Measurements from ENCODE around the gene PRKAR1B. TPM values are rescaled to one million over a fixed set of nuclear protein-coding genes. Genes with fewer than 3 reads are reported as not detected.

The PRKAR1B gene
- total and polyA plus RNA-seq, 2 donors (not counting 1 experiment from before 2014, with no cell fraction given), result 4.5 to 8.6 TPM

DNA sequence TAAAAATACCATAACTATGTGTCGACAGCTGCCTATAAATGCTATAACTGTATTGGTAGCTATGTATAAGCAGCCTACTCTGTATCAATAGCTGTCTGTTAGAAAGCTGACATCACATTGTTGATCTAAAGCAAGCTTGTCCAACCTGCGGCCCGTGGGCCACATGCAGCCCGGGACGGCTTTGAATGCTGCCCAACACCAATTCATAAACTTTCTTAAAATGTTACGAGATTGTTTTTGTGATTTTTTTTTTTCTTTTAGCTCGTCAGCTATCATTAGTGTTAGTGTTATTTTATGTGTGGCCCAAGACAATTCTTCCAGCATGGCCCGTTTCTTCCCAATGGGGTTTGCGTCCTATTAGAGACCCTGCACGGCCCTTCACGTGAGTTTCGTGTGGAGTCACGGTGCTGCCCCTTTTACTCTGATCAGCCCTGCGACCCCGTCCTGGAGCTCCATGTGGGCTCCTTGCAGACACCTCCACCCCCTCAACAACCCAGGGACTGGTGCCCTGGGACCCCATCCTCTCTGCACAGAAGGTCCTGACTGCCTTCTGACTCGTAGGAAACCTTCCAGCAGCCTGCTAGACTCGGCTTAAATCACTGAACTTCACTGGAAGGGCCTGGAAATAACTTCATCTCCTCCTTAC lies 4.5 kb upstream of the PRKAR1B start:
- Mint-ChIP-seq H3K27ac (no peak overlapping the region), H3K27me3 (no peaks in the 10 kb centered on the region), H3K4me3 (no peak overlapping the region), H3K9me3 (ENCODE audit: insufficient read depth) (no peaks in the 10 kb centered on the region), H3K4me1 (peaks cover 12% of the 10 kb centered on the region)
- Histone ChIP-seq H3K27me3 (replicated peaks in 1 of 4; ENCODE audit: control extremely low read depth in 1 of 4, control insufficient read depth in 3 of 4, insufficient read depth in 4 of 4, low read length in 3 of 4) (no peaks in the 10 kb centered on the region), H3K9me3 (ENCODE audit: control extremely low read depth in 1 of 3, control insufficient read depth in 2 of 3, insufficient read depth in 1 of 3, low read length in 2 of 3) (peaks cover 2 to 9% (median 5%) of the 10 kb centered on the region in 3 donors), H3K9ac (ENCODE audit: low read length) (no peak overlapping the region), H4K20me1 (ENCODE audit: control insufficient read depth, insufficient read depth, low read length, poor library complexity, severe bottlenecking) (peaks cover 7% of the 10 kb centered on the region), H2AFZ (ENCODE audit: insufficient read depth, low read depth, low read length, poor library complexity, severe bottlenecking) (no peak overlapping the region), H3K4me1 (ENCODE audit: control insufficient read depth in 2 of 2, insufficient read depth in 2 of 2, low read length in 2 of 2) (peaks cover 7 to 10% of the 10 kb centered on the region in 2 donors), H3K4me2 (replicated peaks; ENCODE audit: low read depth, low read length, poor library complexity, severe bottlenecking) (no peak overlapping the region), H3K4me3 (ENCODE audit: control extremely low read depth in 1 of 5, extremely low read depth in 1 of 5, insufficient read depth in 1 of 5, low read depth in 2 of 5, low read length in 4 of 5) (no peak overlapping the region), H3K36me3 (replicated peaks in 1 of 2; ENCODE audit: control extremely low read depth in 1 of 2, control insufficient read depth in 1 of 2, extremely low read depth in 1 of 2, insufficient read depth in 2 of 2, low read length in 1 of 2) (peaks cover 0 to 8% of the 10 kb centered on the region in 2 experiments), H3K27ac (ENCODE audit: low read length in 2 of 2) (no peak overlapping the region), H3K79me2 (ENCODE audit: control insufficient read depth, insufficient read depth, low read length) (peaks cover 29% of the 10 kb centered on the region)
- ChIA-PET POLR2A (no interaction called here), CTCF (interaction anchor here (0.9 kb wide), 1 partner anchor 11 kb away, joined by 3 read pairs; no protein-coding TSS in a partner anchor)
- intact Hi-C loops (cut with micrococcal nuclease), result no loop called here
- TF ChIP-seq, protein P1, sequence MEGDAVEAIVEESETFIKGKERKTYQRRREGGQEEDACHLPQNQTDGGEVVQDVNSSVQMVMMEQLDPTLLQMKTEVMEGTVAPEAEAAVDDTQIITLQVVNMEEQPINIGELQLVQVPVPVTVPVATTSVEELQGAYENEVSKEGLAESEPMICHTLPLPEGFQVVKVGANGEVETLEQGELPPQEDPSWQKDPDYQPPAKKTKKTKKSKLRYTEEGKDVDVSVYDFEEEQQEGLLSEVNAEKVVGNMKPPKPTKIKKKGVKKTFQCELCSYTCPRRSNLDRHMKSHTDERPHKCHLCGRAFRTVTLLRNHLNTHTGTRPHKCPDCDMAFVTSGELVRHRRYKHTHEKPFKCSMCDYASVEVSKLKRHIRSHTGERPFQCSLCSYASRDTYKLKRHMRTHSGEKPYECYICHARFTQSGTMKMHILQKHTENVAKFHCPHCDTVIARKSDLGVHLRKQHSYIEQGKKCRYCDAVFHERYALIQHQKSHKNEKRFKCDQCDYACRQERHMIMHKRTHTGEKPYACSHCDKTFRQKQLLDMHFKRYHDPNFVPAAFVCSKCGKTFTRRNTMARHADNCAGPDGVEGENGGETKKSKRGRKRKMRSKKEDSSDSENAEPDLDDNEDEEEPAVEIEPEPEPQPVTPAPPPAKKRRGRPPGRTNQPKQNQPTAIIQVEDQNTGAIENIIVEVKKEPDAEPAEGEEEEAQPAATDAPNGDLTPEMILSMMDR (IDR thresholded peaks at IDR 0.05), result no peak
- TF ChIP-seq EZH2 (IDR thresholded peaks at IDR 0.05; ENCODE audit: borderline replicate concordance, insufficient read depth, low read depth, low read length, poor library complexity, severe bottlenecking), result no peak
- 96% methylated on average over 11 of the region's 17 CpGs for WGBS (ENCODE audit: insufficient coverage)
- ATAC-seq (ENCODE audit: low read depth) (no peak), DNase-seq (no peak)

Data from B cell (primary cell).